ENCODE measurements around the gene ZFP64. TPM values are rescaled to one million over a fixed set of nuclear protein-coding genes. Genes with fewer than 3 reads are reported as not detected.

ZFP64 gene
- total and polyA plus RNA-seq, 2 of the 4 experiments (the other 2 are of a cell fraction), result 14.3 to 17.1 TPM

- no peak overlapping the region for H3K18ac ChIP-seq (ENCODE audit: low read depth, low read length)
- no peak overlapping the region for H2BK120ac ChIP-seq (ENCODE audit: low read depth, low read length)
- H2AK9ac ChIP-seq (replicated peaks; ENCODE audit: low read depth, low read length, poor library complexity), result no peak overlapping the region
- no peak overlapping the region for H2BK5ac ChIP-seq (ENCODE audit: low read depth, low read length, poor library complexity, severe bottlenecking)
- no peak overlapping the region for H4K91ac ChIP-seq (ENCODE audit: insufficient read depth, low read depth, low read length)
- no peak for DNase-seq
- H3K36me3 ChIP-seq (ENCODE audit: control insufficient read depth, insufficient read depth, low read length), result no peaks in the 10 kb centered on the region
- H2BK15ac ChIP-seq (ENCODE audit: low read depth, low read length), result no peak overlapping the region
- BruUV-seq (replicated peaks), result no TSS peak
- H3K4me2 ChIP-seq (ENCODE audit: low read depth, low read length), result no peak overlapping the region
- no peaks in the 10 kb centered on the region for H3K79me1 ChIP-seq (ENCODE audit: low read depth in 1 of 2, low read length in 2 of 2)
- H3K56ac ChIP-seq (ENCODE audit: extremely low read depth, insufficient read depth, low read length), result no peak overlapping the region
- dilution Hi-C loops (cut with HindIII; ENCODE audit: low sequenced_read_pairs, unreplicated experiment), result no loop called here
- no peak overlapping the region for H3K4me3 ChIP-seq (ENCODE audit: insufficient read depth, low read depth, low read length)
- no peak overlapping the region for H3K9ac ChIP-seq (ENCODE audit: low read depth, low read length)
- H3K9me3 ChIP-seq (ENCODE audit: control insufficient read depth, insufficient read depth, low read length), result no peaks in the 10 kb centered on the region
- no peak overlapping the region for H4K8ac ChIP-seq (ENCODE audit: low read depth in 2 of 2, low read length in 2 of 2)
- H2AK5ac ChIP-seq (ENCODE audit: low read depth, low read length), result no peak overlapping the region
- H2AFZ ChIP-seq (replicated peaks; ENCODE audit: low read length, poor library complexity), result no peak overlapping the region
- no peak for TF ChIP-seq RAD21 (IDR thresholded peaks at IDR 0.05; ENCODE audit: low read length)
- peak; percentile 45 for TF ChIP-seq MAFK (IDR thresholded peaks at IDR 0.05; ENCODE audit: low read depth, low read length)
- H3K23ac ChIP-seq (ENCODE audit: low read depth, low read length), result no peak overlapping the region
- H2BK20ac ChIP-seq (ENCODE audit: low read depth, low read length), result no peak overlapping the region
- in situ Hi-C loops (cut with MboI; ENCODE audit: low sequenced_read_pairs), result loop anchor here (25.0 kb wide), 1 partner anchor 1753 kb away; no protein-coding TSS in a partner anchor
- ATAC-seq (ENCODE audit: low read depth), result no peak
- ChIA-PET CTCF (no interaction called here), POLR2A (ENCODE audit: unreplicated experiment) (no interaction called here)
- H3K27me3 ChIP-seq (ENCODE audit: control insufficient read depth, insufficient read depth, low read length), result no peaks in the 10 kb centered on the region; the same call in 1 of the 2 replicates
- H3K4ac ChIP-seq (ENCODE audit: low read depth, low read length), result no peak overlapping the region
- WGBS, 2 experiments (ENCODE audit: extremely low coverage in 2 of 2, insufficient read length in 1 of 2), result no CpG with 5 or more reads among the region's 1 CpG
- no peak overlapping the region for H3K27ac ChIP-seq (ENCODE audit: insufficient read depth, low read length)
- intact Hi-C loops (cut with micrococcal nuclease), result no loop called here
- no peaks in the 10 kb centered on the region for H4K20me1 ChIP-seq (ENCODE audit: insufficient read depth, low read length)
- H3K4me1 ChIP-seq (ENCODE audit: control insufficient read depth, insufficient read depth, low read length), result no peaks in the 10 kb centered on the region
- H3K14ac ChIP-seq (replicated peaks; ENCODE audit: low read depth, low read length), result no peak overlapping the region
- H4K5ac ChIP-seq (ENCODE audit: low read depth, low read length), result no peak overlapping the region
- H3K9me1 ChIP-seq (ENCODE audit: insufficient read depth, low read length), result no peaks in the 10 kb centered on the region
These were observed 42.9 kb upstream of the ZFP64 start for GRCh38 chr20:52234302-52235045.

Data from IMR-90 (cell line).